Right ventricle myocardium superior (tissue), 1 donor: ENCODE data around the gene EMID1. TPM values are rescaled to one million over a fixed set of nuclear protein-coding genes. Genes with fewer than 3 reads are reported as not detected.
A peak's percentile ranks its signal among the peaks of the same experiment; 100 is the strongest.

Source experiments
- ATAC-seq: fragments of 200-7000 bp; cut with Tn5 transposase; one replicate; pipeline ENCODE4 v1.9.1; 2020; ENCODE audit warnings: mild to moderate bottlenecking; ENCODE audit not compliant: poor library complexity
- DNase-seq: peaks from one replicate; pipeline ENCODE4 v3.0.0-alpha.2; 2020
- intact Hi-C: fragments of 100-400 bp; cut with DNase I; formaldehyde crosslinking; loops from one replicate; pipeline ENCODE4 v1.11.2; 2022
- total RNA-seq: library from RNA; stranded (reverse); fragmentation: NEBNext Ultra II Directional; extraction: Animal tissue kit (Norgen Biotek cat#: 25700); gene quantifications from one replicate; pipeline ENCODE4 v1.2.1, GENCODE V29; 2021
- donor health status: DM: no; HTN: yes; CAD: no; lungs with severe emphysema.

EMID1 gene
- total RNA-seq, 1 donor from 2014 or later = 0.32 TPM

GRCh38 chr22:29267858-29268510 is 62.3 kb downstream of the EMID1 start, which contains the start of the genes EWSR1 and RHBDD3:
Gene EWSR1 (plus strand): TSS chr22:29268268. CDS start chr22:29268337, 69 bp downstream.
Gene RHBDD3 (minus strand): TSS chr22:29267981. CDS start chr22:29265626, 2,355 bp downstream.
- ATAC-seq (peak; percentile 95), DNase-seq (peak; percentile 97)
- intact Hi-C loops = loop anchor here (2.0 kb wide), 1 partner anchor 39 kb away; the partner anchor contains the start of gene GAS2L1

- DNase-seq = peak; percentile 84
- intact Hi-C loops = loop anchor here (2.0 kb wide), 1 partner anchor 38 kb away; the partner anchor contains the start of gene GAS2L1
- ATAC-seq = peak; percentile 73
These were observed 63.0 kb downstream of the EMID1 start for GRCh38 chr22:29268511-29269229.

- intact Hi-C loops = loop anchor here (2.0 kb wide), 1 partner anchor 38 kb away; the partner anchor contains the start of gene GAS2L1
- no peak for DNase-seq
- no peak for ATAC-seq
These were observed 63.5 kb downstream of the EMID1 start for GRCh38 chr22:29269230-29269604.

GRCh38 chr22:29269731-29270474 is 64.2 kb downstream of the EMID1 start:
- ATAC-seq = no peak

GRCh38 chr22:29270475-29271271 is 65.0 kb downstream of the EMID1 start:
- ATAC-seq = no peak
- DNase-seq = no peak
- intact Hi-C loops = no loop called here

More at GRCh38 chr22:29269731-29270474, 64.2 kb downstream of the EMID1 start:
- intact Hi-C loops = loop anchor here (2.0 kb wide), 1 partner anchor 37 kb away; the partner anchor contains the start of gene GAS2L1
- DNase-seq = no peak

GRCh38 chr22:29272624-29273023 is 66.9 kb downstream of the EMID1 start:
- DNase-seq (no peak), ATAC-seq (no peak)
- intact Hi-C loops = no loop called here

GRCh38 chr22:29275167-29275566 is 69.5 kb downstream of the EMID1 start:
- ATAC-seq = no peak
- no peak for DNase-seq
- intact Hi-C loops = no loop called here

GRCh38 chr22:29275819-29276565 is 70.3 kb downstream of the EMID1 start:
- intact Hi-C loops = no loop called here
- no peak for DNase-seq
- no peak for ATAC-seq

GRCh38 chr22:29277927-29278326 is 72.2 kb downstream of the EMID1 start:
- intact Hi-C loops = no loop called here
- ATAC-seq = no peak

GRCh38 chr22:29284196-29284595 is 78.5 kb downstream of the EMID1 start:
- intact Hi-C loops = loop anchor here (10.0 kb wide), 1 partner anchor 261 kb away; no protein-coding TSS in a partner anchor

More at GRCh38 chr22:29277927-29278326, 72.2 kb downstream of the EMID1 start:
- no peak for DNase-seq

GRCh38 chr22:29288837-29289236 is 83.1 kb downstream of the EMID1 start:
- intact Hi-C loops = loop anchor here (10.0 kb wide), 1 partner anchor 256 kb away; no protein-coding TSS in a partner anchor
- no peak for ATAC-seq
- no peak for DNase-seq

More at GRCh38 chr22:29284196-29284595, 78.5 kb downstream of the EMID1 start:
- ATAC-seq (no peak), DNase-seq (no peak)

GRCh38 chr22:29290061-29290460 is 84.4 kb downstream of the EMID1 start:
- intact Hi-C loops = no loop called here
- ATAC-seq (no peak), DNase-seq (no peak)

- ATAC-seq (no peak), DNase-seq (no peak)
- intact Hi-C loops = no loop called here
These were observed 85.5 kb downstream of the EMID1 start for GRCh38 chr22:29291215-29291614.

- DNase-seq (no peak), ATAC-seq (no peak)
- intact Hi-C loops = no loop called here
These were observed 86.7 kb downstream of the EMID1 start for GRCh38 chr22:29292379-29292778.

GRCh38 chr22:29298641-29299040 is 92.9 kb downstream of the EMID1 start:
- ATAC-seq (no peak), DNase-seq (no peak)
- intact Hi-C loops = no loop called here

GRCh38 chr22:29299136-29299900 is 93.6 kb downstream of the EMID1 start:
- DNase-seq (no peak), ATAC-seq (no peak)
- intact Hi-C loops = no loop called here

- no peak for ATAC-seq
- intact Hi-C loops = no loop called here
- DNase-seq = no peak
These were observed 94.7 kb downstream of the EMID1 start for GRCh38 chr22:29300467-29300806.
